Mesenteric fat pad (tissue), 1 donor: ENCODE results near the gene MALAT1. TPM values are rescaled to one million over a fixed set of nuclear protein-coding genes. Genes with fewer than 3 reads are reported as not detected.

Source experiments
- DNase-seq: peaks from one replicate; pipeline ENCODE4 v3.0.0-alpha.2; 2020; ENCODE audit warnings: low spot score
- total RNA-seq: library from RNA; stranded (reverse); fragmentation: NEBNext Ultra II Directional; extraction: Animal tissue kit (Norgen Biotek cat#: 25700); gene quantifications from one replicate; pipeline ENCODE4 v1.2.1, GENCODE V29; 2021
- donor health status: DM: yes; HTN: yes; CAD: no.

MALAT1 gene
- total RNA-seq, 1 donor from 2014 or later = 11,495 TPM

DNA sequence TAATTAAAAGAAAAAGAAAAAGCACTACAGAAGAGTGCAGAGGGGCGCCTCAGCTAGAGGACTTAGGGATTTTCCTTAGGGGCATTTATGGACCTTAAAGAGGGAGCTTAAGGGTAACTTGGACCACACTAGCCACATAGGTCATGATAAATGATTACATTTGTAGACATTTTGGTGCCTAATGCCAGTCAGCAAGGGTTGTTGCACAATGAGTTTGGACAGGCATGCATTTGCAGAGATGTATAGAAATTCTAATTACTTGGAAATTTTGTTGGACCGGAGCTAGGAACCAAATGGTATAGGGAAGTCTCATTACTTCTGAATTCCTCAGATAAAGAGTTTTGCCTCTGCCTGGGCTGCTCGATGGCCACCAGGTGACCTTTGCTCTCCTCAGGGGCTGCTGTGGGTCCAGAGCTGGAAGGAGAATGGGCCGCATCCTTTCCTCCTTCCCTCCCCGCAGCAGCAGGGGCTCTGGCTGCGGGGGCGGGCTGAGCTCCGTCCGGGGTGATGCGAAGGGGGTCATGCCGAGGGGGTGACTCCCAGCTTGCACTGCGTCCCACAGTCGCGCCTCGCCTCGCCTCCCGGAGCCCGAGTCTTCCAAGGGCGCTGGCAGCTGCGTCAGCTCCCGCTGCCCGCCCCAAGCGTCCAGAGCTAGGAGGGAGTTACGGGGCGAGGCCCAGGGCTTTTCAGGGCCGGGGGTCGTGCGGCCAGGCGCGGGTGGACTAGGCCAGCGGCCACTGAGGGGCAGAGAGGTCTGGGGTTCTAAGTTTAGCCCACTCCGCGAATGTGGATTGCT, 20.3 kb upstream of the MALAT1 start:
- peak; percentile 92 for DNase-seq

GRCh38 chr11:65479184-65480145, 19.4 kb upstream of the MALAT1 start:
- peak; percentile 57 for DNase-seq

DNA sequence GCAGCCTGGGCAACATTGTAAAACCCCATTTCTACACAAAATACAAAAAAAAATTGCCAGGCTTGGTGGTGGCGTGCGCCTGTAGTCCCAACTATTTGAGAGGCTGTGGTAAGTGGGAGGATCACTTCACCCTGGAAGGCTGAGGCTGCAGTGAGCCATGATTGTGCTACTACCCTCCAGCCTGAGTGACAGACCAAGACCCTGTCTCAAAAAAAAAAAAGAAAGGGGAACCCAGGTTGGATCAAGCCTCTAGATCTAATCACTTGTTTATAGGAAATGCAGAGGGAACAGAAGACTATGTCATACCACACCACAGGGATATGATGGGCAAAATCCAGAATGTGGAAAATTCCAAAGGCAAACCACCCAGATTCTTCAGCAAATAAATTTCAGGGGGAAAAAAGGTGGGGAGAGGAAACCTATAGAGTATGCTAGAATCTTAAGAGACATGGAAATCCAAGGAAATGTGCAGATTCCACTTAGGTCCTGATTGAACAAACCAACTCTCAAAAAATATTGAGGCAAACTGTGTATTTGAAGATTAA, 16.5 kb upstream of the MALAT1 start:
- peak; percentile 1 for DNase-seq

GRCh38 chr11:65485920-65486219, 13.0 kb upstream of the MALAT1 start:
- no peak for DNase-seq

DNA sequence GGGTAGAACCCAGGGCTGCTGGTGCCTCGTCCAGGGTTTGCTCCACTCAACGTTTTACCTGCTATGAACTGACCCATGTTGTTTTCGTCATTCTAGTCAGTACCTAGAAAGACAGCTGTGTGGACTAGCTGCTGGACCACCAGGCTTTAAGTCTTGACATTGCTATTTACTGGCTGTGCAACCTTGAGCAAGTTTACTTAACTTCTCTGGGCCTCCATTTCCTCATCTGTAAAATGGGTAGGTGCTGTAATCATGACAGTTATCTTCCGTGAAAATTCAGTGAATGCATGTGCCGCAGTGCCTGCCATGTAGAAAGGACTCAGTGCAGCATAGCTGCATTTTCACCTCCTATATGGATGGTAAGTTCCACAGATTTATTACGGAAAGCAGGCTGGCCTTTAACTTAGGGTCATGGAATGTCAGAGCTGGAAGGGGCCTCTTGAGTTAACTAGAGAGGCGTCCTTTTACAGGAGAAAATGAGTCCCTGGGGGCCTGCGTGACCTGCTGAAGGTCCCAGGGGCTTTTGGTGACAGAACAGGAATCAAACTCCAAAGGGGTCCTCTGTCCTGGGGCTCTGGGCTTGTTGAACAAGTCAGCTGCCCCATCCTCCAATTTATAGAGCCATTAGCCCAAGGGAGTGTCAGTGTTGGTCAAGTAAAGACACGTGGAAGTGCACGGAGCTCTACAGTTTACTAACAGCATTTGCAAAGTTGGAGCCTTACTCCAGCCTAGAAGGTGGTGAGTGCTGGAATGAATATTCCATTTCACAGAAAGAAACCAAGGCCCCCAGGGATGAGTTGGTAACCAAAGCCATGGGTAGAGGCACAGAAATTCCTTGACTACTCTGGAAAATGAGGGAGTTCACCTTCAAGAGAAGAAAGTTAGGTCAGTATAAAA, 12.0 kb upstream of the MALAT1 start:
- DNase-seq = peak; percentile 26

DNA sequence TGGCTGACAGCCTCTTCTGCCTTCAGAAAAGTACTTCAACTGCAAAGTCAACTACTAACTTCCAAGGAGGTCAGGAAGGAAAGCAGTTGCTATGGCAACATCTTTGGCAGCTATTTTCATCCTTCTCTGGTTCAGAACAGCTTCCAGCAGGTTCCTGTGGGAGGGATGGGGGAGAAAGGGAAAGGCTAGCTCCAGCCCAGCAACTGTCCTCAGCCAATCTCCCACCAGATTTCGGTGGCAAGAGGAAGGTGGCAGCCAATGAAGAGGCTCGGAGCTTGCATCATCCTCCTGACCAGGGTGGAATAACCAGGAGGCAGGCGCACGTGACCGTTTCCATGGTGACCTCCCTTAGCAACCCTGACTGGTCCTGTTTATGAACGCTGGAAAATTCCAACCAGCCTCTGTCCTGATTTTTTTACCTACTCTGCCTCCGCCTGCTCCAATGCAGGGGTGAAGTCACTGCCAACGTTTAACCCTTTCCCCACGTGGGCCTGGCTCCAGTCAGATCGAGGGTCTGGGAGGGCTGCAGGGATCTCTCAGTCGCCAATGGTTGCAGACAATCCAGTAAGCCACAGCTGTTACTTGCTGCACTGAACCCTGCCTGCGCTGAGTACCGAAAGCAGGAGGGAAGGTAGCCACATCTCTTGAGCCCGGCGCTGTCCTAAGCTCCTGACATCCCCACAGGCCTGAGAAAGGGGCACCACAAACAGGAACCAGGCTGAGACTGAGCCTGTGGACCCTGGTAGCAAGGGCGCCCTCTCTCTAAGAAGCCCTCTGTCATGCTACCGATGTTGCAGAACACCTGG, 11.2 kb upstream of the MALAT1 start:
- peak; percentile 97 for DNase-seq

- peak; percentile 89 for DNase-seq
Observed at GRCh38 chr11:65488273-65489034, 10.4 kb upstream of the MALAT1 start.

- DNase-seq = peak; percentile 90
Observed at GRCh38 chr11:65489035-65489705, 9.7 kb upstream of the MALAT1 start.

- DNase-seq = peak; percentile 75
Observed at GRCh38 chr11:65489706-65490320, 9.0 kb upstream of the MALAT1 start.

DNA sequence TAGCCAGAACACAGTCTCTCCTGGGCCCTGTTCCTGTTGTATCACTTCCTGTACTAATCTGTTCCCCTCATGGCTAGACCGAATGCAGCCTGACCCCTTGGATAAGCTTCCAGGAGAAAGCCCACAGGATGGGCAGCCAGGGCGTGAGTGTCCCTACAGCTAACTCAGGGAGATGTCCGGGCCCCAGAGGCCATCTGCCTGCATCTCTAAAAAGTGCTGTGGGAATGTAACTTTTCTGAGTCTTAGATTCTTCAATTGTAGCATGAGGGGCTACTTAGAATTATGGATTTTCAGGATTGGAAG, 7.7 kb upstream of the MALAT1 start:
- no peak for DNase-seq

DNA sequence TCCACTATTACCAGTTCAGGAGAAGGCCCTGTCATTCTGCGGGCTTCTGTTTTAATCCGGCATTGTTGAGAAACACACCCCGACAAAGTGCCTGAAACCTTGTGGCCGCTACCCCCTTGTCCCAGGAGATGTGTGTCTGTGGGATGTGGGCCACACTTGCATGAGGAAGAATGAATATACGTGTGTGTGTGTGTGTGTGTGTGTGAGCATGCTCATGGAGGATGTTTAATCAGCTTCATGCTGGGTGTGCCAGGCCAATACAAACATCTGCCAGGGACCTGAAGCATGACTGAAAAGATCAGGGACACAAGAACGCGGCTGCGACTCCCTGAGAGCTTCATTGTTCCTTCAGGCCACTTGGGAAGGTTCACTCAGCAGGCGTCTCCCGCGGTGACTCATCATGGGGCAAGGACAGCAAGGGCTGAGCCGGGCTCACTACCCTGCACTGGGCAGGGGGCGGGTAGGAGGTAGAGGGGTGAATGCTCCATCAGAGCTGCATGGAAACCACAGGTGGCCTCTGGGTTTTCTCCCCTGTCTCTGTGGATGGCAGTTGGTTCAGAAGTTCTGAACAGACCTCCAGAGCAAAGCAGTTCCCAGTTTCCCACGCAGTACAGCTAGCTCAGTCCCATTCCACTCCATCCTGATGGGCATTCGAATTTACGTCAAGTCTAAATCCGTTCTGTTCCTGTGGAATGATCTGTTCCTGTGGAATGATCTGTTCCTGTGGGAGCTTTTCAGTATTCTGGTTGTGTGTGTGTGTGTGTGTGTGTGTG, 7.0 kb upstream of the MALAT1 start:
- peak; percentile 91 for DNase-seq

DNA sequence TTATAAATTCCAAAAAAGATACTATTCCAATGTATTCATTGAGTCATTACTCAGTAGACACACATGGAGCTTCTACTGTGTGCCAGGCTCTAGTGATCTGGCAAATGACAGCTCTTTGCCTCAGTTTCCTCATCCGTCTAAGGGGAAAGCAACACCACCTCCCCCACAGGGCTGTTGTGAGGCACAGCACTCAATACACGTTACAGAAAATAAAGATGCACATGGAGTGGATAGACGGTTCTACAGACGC, 6.5 kb upstream of the MALAT1 start:
- no peak for DNase-seq

- peak; percentile 89 for DNase-seq
Observed at GRCh38 chr11:65492637-65493366, 6.0 kb upstream of the MALAT1 start.

- DNase-seq = peak; percentile 89
Observed at GRCh38 chr11:65493367-65494176, 5.3 kb upstream of the MALAT1 start.

- peak; percentile 62 for DNase-seq
Observed at GRCh38 chr11:65496304-65497140, 2.3 kb upstream of the MALAT1 start.
